A375 (cell line): ENCODE data around the gene MMRN1. TPM values are rescaled to one million over a fixed set of nuclear protein-coding genes. Genes with fewer than 3 reads are reported as not detected.

Experiments used
- total RNA-seq: library from RNA; depleted of rRNA; stranded (reverse); fragments of >200 nt; shearing (Covaris generic); gene quantifications from 2 replicates; pipeline ENCODE4 v1.2.3, GENCODE V29; 2014; rRNA removed

MMRN1 gene, protein sequence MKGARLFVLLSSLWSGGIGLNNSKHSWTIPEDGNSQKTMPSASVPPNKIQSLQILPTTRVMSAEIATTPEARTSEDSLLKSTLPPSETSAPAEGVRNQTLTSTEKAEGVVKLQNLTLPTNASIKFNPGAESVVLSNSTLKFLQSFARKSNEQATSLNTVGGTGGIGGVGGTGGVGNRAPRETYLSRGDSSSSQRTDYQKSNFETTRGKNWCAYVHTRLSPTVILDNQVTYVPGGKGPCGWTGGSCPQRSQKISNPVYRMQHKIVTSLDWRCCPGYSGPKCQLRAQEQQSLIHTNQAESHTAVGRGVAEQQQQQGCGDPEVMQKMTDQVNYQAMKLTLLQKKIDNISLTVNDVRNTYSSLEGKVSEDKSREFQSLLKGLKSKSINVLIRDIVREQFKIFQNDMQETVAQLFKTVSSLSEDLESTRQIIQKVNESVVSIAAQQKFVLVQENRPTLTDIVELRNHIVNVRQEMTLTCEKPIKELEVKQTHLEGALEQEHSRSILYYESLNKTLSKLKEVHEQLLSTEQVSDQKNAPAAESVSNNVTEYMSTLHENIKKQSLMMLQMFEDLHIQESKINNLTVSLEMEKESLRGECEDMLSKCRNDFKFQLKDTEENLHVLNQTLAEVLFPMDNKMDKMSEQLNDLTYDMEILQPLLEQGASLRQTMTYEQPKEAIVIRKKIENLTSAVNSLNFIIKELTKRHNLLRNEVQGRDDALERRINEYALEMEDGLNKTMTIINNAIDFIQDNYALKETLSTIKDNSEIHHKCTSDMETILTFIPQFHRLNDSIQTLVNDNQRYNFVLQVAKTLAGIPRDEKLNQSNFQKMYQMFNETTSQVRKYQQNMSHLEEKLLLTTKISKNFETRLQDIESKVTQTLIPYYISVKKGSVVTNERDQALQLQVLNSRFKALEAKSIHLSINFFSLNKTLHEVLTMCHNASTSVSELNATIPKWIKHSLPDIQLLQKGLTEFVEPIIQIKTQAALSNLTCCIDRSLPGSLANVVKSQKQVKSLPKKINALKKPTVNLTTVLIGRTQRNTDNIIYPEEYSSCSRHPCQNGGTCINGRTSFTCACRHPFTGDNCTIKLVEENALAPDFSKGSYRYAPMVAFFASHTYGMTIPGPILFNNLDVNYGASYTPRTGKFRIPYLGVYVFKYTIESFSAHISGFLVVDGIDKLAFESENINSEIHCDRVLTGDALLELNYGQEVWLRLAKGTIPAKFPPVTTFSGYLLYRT
- total RNA-seq: not detected in 2 replicates

DNA sequence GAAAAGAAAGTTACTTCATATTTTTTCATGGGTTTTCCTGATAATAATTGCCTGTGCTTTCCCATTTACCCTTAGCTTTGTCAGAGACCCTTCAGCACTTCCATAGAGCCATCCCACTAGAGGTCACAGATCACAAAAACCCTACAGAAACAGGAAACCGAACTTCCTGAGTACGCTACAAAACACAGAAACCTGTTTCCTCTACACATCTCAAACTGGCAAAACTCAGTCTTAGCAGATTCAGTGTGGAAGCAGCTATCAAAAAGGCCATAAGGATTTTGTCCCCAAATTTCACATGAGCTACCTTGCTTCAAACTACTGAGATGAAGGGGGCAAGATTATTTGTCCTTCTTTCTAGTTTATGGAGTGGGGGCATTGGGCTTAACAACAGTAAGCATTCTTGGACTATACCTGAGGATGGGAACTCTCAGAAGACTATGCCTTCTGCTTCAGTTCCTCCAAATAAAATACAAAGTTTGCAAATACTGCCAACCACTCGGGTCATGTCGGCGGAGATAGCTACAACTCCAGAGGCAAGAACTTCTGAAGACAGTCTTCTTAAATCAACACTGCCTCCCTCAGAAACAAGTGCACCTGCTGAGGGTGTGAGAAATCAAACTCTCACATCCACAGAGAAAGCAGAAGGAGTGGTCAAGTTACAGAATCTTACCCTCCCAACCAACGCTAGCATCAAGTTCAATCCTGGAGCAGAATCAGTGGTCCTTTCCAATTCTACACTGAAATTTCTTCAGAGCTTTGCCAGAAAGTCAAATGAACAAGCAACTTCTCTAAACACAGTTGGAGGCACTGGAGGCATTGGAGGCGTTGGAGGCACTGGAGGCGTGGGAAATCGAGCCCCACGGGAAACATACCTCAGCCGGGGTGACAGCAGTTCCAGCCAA, at the start of gene MMRN1:
Gene MMRN1, plus strand, starts transcription at position 206 of the 902 bp plus-strand sequence. Its CDS starts 118 bp downstream, at position 324.

Other genes starting within 250 kb of the MMRN1 start
- gene SNCA, start 57.7 kb upstream of the MMRN1 start, total RNA-seq: 11.4 and 12.3 TPM in 2 replicates
- 3.2 and 3.9 TPM in 2 replicates for gene CCSER1, start 232.5 kb downstream of the MMRN1 start, total RNA-seq